Rectal smooth muscle tissue (tissue), 1 donor: ENCODE measurements around the gene NEURL2.
A peak's percentile ranks its signal among the peaks of the same experiment; 100 is the strongest.
"Not testable (repeated sequence)": the region's sequence is repeated elsewhere in the genome, so short reads cannot be mapped to it uniquely, and the experiment has no call there.

Experiments used
- H3K27ac ChIP-seq: one replicate; pipeline ENCODE4 v1.7.0; 2013; ENCODE audit warnings: low read depth, low read length, inconsistent platforms
- H3K27me3 ChIP-seq: one replicate; pipeline ENCODE4 v1.7.0; 2013; ENCODE audit warnings: low read length; ENCODE audit not compliant: control insufficient read depth, insufficient read depth
- H3K36me3 ChIP-seq: one replicate; pipeline ENCODE4 v1.7.0; 2013; ENCODE audit warnings: low read length; ENCODE audit not compliant: control insufficient read depth, insufficient read depth
- H3K4me1 ChIP-seq: one replicate; pipeline ENCODE4 v1.7.0; 2013; ENCODE audit warnings: low read length; ENCODE audit not compliant: control insufficient read depth, insufficient read depth
- H3K4me3 ChIP-seq: one replicate; pipeline ENCODE4 v1.7.0; 2013; ENCODE audit warnings: low read length
- H3K9ac ChIP-seq: one replicate; pipeline ENCODE4 v1.7.0; 2013; ENCODE audit warnings: low read length

Gene NEURL2

DNA sequence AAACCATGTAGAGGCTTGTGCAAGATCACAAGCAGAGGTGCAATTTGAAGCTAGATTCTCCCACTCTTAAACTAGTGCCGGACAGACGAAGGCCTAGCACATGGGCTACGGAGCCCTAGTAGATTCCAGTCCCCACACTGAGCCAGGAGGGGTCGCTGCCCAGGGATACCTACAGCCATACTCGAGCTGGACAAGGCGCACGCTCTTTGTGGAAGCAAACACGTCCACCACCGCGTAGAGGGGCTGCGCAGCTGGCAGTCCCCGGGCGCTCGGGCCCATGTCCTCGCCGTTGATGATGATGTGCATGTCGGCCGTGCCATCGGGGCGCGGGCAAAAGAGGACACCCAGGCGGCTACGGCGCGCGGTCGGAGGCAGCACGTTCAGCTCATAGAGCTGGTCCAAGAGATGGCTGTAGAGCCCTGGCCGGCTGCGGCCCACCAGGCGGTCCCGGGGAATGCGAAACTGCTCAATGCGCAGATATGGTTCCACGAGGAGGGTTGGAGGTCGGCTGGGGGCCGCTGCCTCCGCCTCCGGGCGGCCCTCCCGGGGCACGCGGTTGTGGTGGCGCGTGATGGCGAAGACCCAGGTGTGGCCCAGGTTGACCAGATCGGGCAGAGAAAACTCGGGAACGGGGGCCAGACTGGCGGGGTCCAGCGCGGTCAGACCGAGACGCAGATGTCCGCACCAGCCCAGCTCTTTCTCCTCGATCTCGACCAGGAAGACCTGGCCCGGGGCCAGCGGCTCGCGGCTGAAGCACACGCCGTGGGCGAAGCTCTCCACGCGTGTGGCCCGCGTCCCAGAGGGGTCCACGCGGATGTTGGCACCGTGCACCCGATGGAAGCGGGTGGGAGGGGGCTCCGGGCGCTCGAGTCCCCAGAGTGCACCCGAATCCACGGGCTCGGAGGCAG is 677 bp downstream of the NEURL2 start:
- peak overlapping the region; percentile 51 for H3K9ac ChIP-seq
- H3K36me3 ChIP-seq, result peaks cover 12% of the 10 kb centered on the region

DNA sequence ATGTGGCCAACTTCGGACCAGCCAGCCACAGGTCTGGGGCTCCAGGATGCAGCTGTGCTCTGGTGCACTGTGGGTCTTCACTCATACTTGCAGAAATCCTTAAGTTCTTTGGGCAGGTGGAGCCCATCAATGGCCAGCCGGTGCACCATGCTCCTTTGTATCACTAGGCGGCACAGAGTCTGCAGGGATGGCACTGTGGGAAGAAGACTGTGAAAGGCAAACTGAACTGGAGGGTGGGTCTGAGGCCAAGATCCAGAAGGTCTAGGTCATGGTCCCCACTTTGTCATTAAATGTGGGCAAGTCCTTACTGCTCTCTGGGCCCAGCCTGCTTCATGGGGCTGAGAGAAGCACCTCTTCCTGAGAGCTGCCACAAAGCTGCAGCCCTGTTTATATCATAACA is 2.3 kb downstream of the NEURL2 start:
- Histone ChIP-seq H3K4me3 (no peak overlapping the region), H3K27me3 (no peaks in the 10 kb centered on the region), H3K4me1 (no peaks in the 10 kb centered on the region), H3K9ac (no peak overlapping the region), H3K36me3 (peaks cover 10% of the 10 kb centered on the region), H3K27ac (no peak overlapping the region)

More for the DNA sequence above, 677 bp downstream of the NEURL2 start:
- Histone ChIP-seq H3K4me3 (peak overlapping the region; percentile 78), H3K27ac (peak overlapping the region; percentile 90), H3K27me3 (no peaks in the 10 kb centered on the region), H3K4me1 (no peaks in the 10 kb centered on the region)

DNA sequence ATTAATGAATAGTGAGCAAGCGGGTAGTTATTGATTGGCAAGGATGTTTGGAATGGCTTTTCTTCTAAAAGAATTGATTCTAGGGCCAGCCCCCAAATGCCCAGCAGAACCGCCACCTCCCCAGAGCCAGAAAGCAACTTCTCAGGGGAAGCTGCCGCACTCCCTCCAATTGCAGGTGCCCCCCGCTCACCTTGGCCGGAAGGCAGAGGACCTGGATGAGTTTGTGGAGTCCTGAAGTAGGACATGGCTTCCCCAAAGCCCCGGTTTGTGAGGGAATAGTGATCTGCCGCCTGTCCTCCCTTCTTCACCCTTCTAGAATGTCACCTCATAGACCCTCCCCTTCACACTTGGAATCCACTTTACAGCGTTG is 3.7 kb downstream of the NEURL2 start, which contains the start of gene SPATA25:
TSS of gene SPATA25 (minus strand) at position 277 of the 370 bp plus-strand sequence. CDS start at position 245, 32 bp downstream.
- Histone ChIP-seq H3K4me1 (no peaks in the 10 kb centered on the region), H3K4me3 (no peak within 1 kb of the TSS), H3K27ac (no peak within 1 kb of the TSS), H3K27me3 (no peaks in the 10 kb centered on the region), H3K36me3 (peaks cover 7% of the 10 kb centered on the region), H3K9ac (no peak within 1 kb of the TSS)

DNA sequence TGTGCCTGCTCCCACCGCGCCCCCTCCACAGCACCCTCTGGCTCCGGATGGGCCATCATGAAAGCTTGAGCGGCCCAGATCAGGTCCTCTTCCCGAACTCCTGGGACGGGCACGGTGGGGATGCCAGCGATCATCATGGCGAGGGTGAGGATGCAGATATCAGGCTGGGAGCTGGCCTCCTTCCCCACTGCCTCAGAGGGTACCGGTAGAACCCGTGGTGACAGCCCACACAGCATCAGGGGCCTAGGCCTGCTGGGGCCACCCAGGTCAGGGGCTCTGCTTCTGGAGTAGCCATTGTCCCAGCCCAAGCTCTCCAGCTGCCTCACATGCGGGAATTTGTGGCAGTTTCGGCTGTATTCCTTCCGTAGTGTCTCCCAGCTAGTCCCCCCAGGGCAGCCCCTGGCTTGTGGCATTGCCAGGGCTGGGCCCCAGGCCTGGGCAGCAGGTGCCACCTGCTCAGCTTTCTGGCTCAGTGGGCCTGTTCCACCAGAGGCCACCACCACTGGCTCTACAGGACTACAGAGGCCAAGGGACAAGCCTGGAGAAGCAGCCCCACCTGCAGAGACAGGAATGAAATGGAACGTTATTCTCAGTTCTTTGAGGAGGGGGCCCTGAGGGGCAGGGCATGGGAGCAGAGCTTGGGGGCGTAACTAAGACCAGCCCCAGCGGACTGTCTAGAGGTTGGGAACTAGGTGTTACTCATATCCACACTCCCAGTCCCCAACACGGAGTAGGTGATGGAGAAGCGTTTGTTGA is 4.2 kb downstream of the NEURL2 start:
- peaks cover 2% of the 10 kb centered on the region for H3K4me1 ChIP-seq
- no peaks in the 10 kb centered on the region for H3K27me3 ChIP-seq
- H3K27ac ChIP-seq, result no peak overlapping the region
- H3K9ac ChIP-seq, result no peak overlapping the region
- peaks cover 7% of the 10 kb centered on the region for H3K36me3 ChIP-seq
- no peak overlapping the region for H3K4me3 ChIP-seq

DNA sequence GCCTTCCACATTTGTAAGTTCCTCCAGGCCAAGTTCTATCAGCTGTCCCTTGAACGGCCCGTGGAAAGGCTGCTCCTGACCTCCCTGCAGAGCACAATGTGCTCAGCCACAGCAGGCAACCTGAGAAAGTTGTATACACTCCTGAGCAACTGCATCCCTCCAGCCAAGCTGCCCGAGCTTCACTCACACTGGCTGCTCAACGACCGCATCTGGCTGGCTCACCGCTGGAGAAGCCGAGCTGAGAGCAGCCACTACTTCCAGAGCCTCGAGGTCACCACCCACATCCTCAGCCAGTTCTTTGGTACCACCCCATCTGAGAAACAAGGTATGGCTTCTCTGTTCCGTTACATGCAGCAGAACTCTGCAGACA is 7.9 kb downstream of the NEURL2 start:
- peaks cover 8% of the 10 kb centered on the region for H3K36me3 ChIP-seq
- H3K4me1 ChIP-seq, result peaks cover 6% of the 10 kb centered on the region
- H3K27ac ChIP-seq, result no peak overlapping the region
- H3K4me3 ChIP-seq, result no peak overlapping the region
- H3K27me3 ChIP-seq, result no peaks in the 10 kb centered on the region
- no peak overlapping the region for H3K9ac ChIP-seq

DNA sequence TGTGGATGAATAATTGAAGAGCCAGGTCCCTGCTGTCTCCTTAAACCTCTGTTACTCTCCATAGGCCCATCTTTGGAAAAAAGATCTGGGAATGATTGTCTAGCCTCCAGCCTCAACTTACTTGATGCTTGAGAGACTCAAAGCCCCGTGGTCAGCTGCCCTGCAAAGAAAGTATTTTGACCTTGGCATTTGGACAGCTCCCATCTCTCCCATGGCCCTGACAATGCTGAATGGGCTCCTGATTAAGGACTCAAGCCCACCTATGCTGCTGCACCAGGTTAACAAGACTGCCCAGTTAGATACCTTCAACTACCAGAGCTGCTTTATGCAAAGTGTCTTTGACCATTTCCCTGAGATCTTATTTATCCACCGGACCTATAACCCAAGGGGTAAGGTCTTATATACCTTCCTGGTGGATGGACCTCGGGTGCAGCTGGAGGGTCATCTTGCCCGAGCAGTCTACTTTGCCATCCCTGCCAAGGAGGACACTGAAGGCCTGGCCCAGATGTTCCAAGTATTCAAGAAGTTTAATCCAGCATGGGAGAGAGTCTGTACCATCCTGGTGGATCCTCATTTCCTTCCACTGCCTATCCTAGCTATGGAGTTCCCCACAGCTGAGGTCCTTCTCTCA is 8.4 kb downstream of the NEURL2 start:
- H3K36me3 ChIP-seq, result peaks cover 14% of the 10 kb centered on the region
- H3K4me1 ChIP-seq, result peaks cover 6% of the 10 kb centered on the region

DNA sequence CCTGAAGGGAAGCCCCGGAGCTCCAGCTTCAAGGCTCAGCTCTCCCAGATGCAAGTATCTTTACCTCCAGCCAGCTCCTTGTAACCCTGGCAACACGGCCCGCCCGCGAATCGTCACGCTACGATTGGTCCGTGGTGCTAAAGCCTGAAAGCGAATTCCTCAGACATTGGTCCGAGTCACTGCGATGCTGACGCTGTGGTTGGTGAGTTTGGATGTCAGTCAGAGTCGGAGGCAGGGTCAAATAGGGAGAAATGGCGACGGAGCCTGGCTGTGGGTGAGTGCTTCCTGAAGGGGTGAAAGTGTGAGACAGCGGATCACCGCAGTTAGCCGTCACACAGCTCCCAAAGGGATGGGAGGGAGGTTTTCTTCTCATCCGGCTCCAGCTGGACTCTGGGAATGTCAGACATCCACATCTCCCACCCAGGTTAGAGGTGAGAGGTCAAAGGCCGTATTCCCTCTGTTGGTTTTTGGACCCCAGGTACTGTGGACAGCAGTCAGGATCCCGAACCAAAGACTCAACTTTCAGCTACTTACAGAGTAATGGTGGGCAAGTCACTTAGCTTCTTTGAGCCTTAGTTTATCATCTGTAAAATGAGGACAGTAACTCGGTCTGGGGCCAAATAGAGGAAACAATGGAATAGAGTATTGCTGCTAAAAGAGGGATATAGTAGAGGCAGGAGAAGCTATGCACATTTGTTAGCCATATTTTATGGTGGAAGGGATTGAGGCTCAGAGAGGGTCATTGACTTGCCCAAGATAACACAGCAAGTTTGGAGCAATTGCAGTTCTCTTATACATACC is 9.8 kb downstream of the NEURL2 start, which contains the start of gene ZSWIM1:
TSS of gene ZSWIM1 (plus strand) at position 240 of the 801 bp plus-strand sequence. CDS start 1,366 bp downstream, outside the sequence.
- Histone ChIP-seq H3K4me3 (peak within 1 kb of the TSS; percentile 97), H3K27ac (peak within 1 kb of the TSS; percentile 92), H3K27me3 (no peaks in the 10 kb centered on the region), H3K4me1 (peaks cover 6% of the 10 kb centered on the region), H3K9ac (peak within 1 kb of the TSS; percentile 96), H3K36me3 (peaks cover 14% of the 10 kb centered on the region)

More for the DNA sequence above, 8.4 kb downstream of the NEURL2 start:
- Histone ChIP-seq H3K4me3 (no peak overlapping the region), H3K27me3 (no peaks in the 10 kb centered on the region), H3K27ac (no peak overlapping the region), H3K9ac (no peak overlapping the region)

DNA sequence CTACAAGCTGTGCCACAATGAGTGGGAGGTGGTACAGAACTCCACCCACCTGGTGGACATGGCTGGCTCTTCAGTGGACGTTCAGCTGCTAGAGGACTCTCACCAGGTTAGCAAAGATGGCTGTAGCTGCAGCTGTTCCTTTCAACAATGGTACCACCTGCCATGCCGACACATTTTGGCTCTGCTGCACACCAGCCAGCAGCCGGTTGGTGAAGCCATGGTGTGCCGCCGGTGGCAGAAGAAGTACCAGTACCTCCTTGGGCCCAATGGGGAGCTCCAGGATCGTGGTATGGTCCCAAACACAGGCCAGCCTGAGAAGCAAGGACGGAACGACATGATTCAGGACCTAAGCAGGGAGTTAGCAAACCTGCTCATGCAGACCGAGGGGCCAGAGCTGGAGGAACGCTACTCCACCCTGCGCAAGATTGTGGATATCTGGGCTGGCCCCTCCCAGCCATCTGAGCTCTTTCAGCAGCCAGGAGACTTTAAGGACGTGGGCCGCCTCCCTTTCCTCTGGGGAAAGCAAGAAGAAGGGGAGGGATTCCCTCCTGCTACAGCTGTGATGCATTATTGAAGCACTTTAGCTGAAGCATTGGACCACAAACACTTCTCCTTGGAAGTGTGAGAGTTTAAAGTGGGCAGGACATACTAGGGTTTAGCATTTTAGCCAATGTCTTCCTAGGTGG is 12.8 kb downstream of the NEURL2 start:
- peaks cover 6% of the 10 kb centered on the region for H3K4me1 ChIP-seq
- no peak overlapping the region for H3K27ac ChIP-seq
- no peak overlapping the region for H3K4me3 ChIP-seq
- peaks cover 9% of the 10 kb centered on the region for H3K36me3 ChIP-seq
- no peak overlapping the region for H3K9ac ChIP-seq
- H3K27me3 ChIP-seq, result no peaks in the 10 kb centered on the region

DNA sequence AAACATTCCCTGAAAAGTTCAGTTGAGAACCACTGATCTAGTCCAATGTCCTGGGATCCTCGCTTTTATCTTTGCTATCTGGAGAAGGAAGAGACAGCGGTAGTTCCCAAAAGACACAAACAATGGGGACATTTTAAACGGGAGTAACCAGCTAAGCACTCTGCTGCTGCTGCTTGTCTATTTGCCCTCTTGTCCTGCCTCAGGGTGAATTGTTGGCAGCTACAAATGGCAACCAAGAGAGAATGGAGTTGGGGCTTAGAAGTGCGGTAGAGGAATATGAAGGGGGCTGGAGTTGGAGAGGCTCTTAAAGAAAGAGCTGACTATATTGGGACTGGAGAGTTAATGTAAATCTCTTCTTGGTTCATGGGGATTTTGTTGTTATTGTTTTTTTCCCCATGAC is 16.4 kb downstream of the NEURL2 start:
- H3K9ac ChIP-seq, result no peak overlapping the region

DNA sequence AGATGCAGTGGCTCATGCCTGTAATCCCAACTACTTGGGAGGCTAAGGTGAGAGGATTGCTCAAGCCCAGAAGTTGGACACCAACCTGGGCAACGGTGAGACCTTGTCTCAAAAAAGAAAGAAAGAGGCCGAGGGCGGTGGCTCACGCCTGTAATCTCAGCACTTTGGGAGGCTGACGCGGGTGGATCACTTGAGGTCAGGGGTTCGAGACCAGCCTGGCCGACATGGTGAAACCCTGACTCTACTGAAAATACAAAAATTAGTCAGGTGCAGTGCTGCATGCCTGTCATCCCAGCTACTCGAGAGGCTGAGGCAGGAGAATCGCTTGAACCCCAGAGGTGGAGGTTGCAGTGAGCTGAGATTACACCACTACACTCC is 16.9 kb downstream of the NEURL2 start:
- not testable (repeated sequence) for H3K27ac ChIP-seq, H3K36me3 ChIP-seq, H3K4me3 ChIP-seq, H3K4me1 ChIP-seq, H3K27me3 ChIP-seq, H3K9ac ChIP-seq

More for the DNA sequence above, 16.4 kb downstream of the NEURL2 start:
- no peak overlapping the region for H3K27ac ChIP-seq
- no peak overlapping the region for H3K4me3 ChIP-seq
- peaks cover 9% of the 10 kb centered on the region for H3K36me3 ChIP-seq
- no peaks in the 10 kb centered on the region for H3K27me3 ChIP-seq
- H3K4me1 ChIP-seq, result no peaks in the 10 kb centered on the region

DNA sequence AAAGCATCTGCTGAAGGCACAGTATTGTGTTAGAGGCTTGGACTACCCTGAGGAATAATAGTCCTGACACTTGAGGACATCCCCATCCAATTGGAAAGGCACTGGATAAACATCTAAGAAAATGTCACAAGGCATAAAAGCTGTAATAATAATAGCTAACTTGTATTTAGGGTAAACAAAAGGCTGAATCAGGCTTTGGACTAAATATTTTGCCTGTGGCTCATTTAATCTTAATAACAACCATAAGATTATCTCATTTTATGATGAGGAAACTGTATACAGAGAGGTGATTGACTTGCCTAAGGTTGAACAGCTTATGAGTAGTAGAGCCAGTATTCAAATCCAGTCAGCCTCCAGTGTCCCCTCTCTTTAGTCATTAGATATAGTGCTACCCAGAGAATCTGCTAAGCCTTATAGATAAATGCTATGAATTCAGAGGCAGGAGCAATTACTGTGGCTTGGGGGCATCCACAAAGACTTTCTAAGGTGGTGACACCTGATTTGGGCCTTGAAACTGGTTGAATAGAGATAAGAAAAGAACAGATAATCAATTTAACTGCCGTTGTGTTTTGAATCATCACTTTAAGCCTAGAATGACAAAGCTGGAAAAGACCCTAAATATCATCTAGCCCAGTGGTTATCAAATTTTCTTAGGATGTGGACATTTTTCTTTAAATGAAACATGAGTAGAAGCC is 17.5 kb downstream of the NEURL2 start:
- Histone ChIP-seq H3K27me3 (no peaks in the 10 kb centered on the region), H3K9ac (no peak overlapping the region), H3K4me3 (no peak overlapping the region), H3K27ac (no peak overlapping the region), H3K4me1 (no peaks in the 10 kb centered on the region), H3K36me3 (peaks cover 9% of the 10 kb centered on the region)
